Calu3 (cell line): Measurements from ENCODE around the gene SLIT3. TPM values are rescaled to one million over a fixed set of nuclear protein-coding genes. Genes with fewer than 3 reads are reported as not detected.

Experiments used
- BruUV-seq: library from RNA; stranded (reverse); fragments of 400-500 nt; replicated peaks from 2 replicates; lab custom pipeline; 2021; lab: Mats Ljungman, UMichigan
- CTCF ChIA-PET: fragments of 300-600 bp; sonication (Branson Sonifier 250); formaldehyde crosslinking; loops from one replicate; lab custom pipeline; 2022; ENCODE audit warnings: antibody characterized with exemption; lab: Charles Lee
- DNase-seq: peaks from one replicate; pipeline ENCODE4 v3.0.0; 2022
- H3K27ac Mint-ChIP-seq: one replicate; pipeline ENCODE4 v1.8.0; 2022; ENCODE audit warnings: mixed read lengths; ENCODE audit not compliant: unreplicated experiment
- H3K27me3 Mint-ChIP-seq: one replicate; pipeline ENCODE4 v1.8.0; 2022; ENCODE audit warnings: mixed read lengths; ENCODE audit not compliant: unreplicated experiment
- H3K36me3 Mint-ChIP-seq: one replicate; pipeline ENCODE4 v1.8.0; 2022; ENCODE audit warnings: mild to moderate bottlenecking, moderate library complexity, mixed read lengths; ENCODE audit not compliant: insufficient read depth, unreplicated experiment
- H3K4me1 Mint-ChIP-seq: one replicate; pipeline ENCODE4 v1.8.0; 2022; ENCODE audit warnings: mild to moderate bottlenecking, low read depth, mixed read lengths; ENCODE audit not compliant: unreplicated experiment
- H3K4me3 Mint-ChIP-seq: one replicate; pipeline ENCODE4 v1.8.0; 2022; ENCODE audit warnings: mild to moderate bottlenecking, low read depth, moderate library complexity, mixed read lengths; ENCODE audit not compliant: unreplicated experiment
- H3K9me3 Mint-ChIP-seq: one replicate; pipeline ENCODE4 v1.8.0; 2022; ENCODE audit warnings: low read depth, mixed read lengths; ENCODE audit not compliant: unreplicated experiment
- CTCF ChIP-seq: fragments of 200-600 bp; IDR thresholded peaks from one replicate; pipeline ENCODE4 v1.8.0; 2022; ENCODE audit warnings: antibody characterized with exemption; ENCODE audit not compliant: unreplicated experiment
- intact Hi-C: fragments of 100-400 bp; cut with micrococcal nuclease; formaldehyde crosslinking; loops from one replicate; pipeline ENCODE4 v1.10.0; 2022; ENCODE audit not compliant: unreplicated experiment
- total RNA-seq: library from RNA; stranded (reverse); gene quantifications from 2 replicates; pipeline ENCODE4 v1.2.3, GENCODE V29; 2022

Gene SLIT3
- total RNA-seq, 1 experiment from 2014 or later: not detected

GRCh38 chr5:168852329-168852728, 448.6 kb downstream of the SLIT3 start:
- no TSS peak for BruUV-seq
- H3K4me1 Mint-ChIP-seq: no peaks in the 10 kb centered on the region
- CTCF ChIA-PET: no interaction called here
- H3K9me3 Mint-ChIP-seq: no peaks in the 10 kb centered on the region
- no peak overlapping the region for H3K27ac Mint-ChIP-seq
- H3K4me3 Mint-ChIP-seq: no peak overlapping the region
- H3K36me3 Mint-ChIP-seq: no peaks in the 10 kb centered on the region
- intact Hi-C loops: no loop called here
- no peak for DNase-seq
- no peak for TF ChIP-seq CTCF
- peaks cover 86% of the 10 kb centered on the region for H3K27me3 Mint-ChIP-seq

GRCh38 chr5:168851902-168852321, 449.0 kb downstream of the SLIT3 start:
- no peak for TF ChIP-seq CTCF
- no peaks in the 10 kb centered on the region for H3K36me3 Mint-ChIP-seq
- H3K27ac Mint-ChIP-seq: no peak overlapping the region
- intact Hi-C loops: no loop called here
- DNase-seq: no peak
- H3K27me3 Mint-ChIP-seq: peaks cover 89% of the 10 kb centered on the region
- no peak overlapping the region for H3K4me3 Mint-ChIP-seq
- CTCF ChIA-PET: no interaction called here
- no peaks in the 10 kb centered on the region for H3K4me1 Mint-ChIP-seq
- H3K9me3 Mint-ChIP-seq: no peaks in the 10 kb centered on the region
- no TSS peak for BruUV-seq

DNA sequence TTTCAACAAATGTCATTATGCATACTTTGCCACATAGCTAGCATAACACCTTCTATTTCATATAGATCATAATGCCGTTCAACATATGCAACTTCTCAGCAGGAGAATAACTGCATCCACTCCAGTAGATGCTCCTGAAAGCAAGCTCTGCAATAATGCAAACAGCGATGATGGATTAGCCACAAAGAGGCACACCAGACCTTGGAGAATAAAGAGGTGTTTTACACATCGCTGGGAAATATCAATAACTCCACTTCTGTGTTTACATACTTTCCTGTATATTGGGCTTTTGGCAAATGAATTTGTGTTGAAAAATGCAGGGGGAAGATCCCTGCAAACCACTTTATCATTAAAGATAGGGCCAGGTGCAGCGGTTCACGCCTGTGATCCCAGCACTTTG, 450.3 kb downstream of the SLIT3 start:
- intact Hi-C loops: no loop called here

GRCh38 chr5:168848569-168848968, 452.4 kb downstream of the SLIT3 start:
- Mint-ChIP-seq H3K27ac (no peak overlapping the region), H3K9me3 (no peaks in the 10 kb centered on the region), H3K27me3 (peaks cover 92% of the 10 kb centered on the region), H3K36me3 (no peaks in the 10 kb centered on the region), H3K4me1 (no peaks in the 10 kb centered on the region), H3K4me3 (no peak overlapping the region)
- no peak for DNase-seq
- no TSS peak for BruUV-seq
- CTCF ChIA-PET: no interaction called here
- no peak for TF ChIP-seq CTCF
- intact Hi-C loops: no loop called here

More for the DNA sequence above, 450.3 kb downstream of the SLIT3 start:
- H3K27me3 Mint-ChIP-seq: peaks cover 93% of the 10 kb centered on the region
- DNase-seq: no peak
- H3K4me1 Mint-ChIP-seq: no peaks in the 10 kb centered on the region
- no peak overlapping the region for H3K4me3 Mint-ChIP-seq
- CTCF ChIA-PET: no interaction called here
- no peaks in the 10 kb centered on the region for H3K36me3 Mint-ChIP-seq
- no peak for TF ChIP-seq CTCF
- H3K9me3 Mint-ChIP-seq: no peaks in the 10 kb centered on the region
- no peak overlapping the region for H3K27ac Mint-ChIP-seq
- no TSS peak for BruUV-seq
